ENCODE measurements around the gene HSPA1B. TPM values are rescaled to one million over a fixed set of nuclear protein-coding genes. Genes with fewer than 3 reads are reported as not detected.
A peak's percentile ranks its signal among the peaks of the same experiment; 100 is the strongest.

Gene HSPA1B
- total RNA-seq, 1 experiment from 2014 or later, result 214 TPM

DNA sequence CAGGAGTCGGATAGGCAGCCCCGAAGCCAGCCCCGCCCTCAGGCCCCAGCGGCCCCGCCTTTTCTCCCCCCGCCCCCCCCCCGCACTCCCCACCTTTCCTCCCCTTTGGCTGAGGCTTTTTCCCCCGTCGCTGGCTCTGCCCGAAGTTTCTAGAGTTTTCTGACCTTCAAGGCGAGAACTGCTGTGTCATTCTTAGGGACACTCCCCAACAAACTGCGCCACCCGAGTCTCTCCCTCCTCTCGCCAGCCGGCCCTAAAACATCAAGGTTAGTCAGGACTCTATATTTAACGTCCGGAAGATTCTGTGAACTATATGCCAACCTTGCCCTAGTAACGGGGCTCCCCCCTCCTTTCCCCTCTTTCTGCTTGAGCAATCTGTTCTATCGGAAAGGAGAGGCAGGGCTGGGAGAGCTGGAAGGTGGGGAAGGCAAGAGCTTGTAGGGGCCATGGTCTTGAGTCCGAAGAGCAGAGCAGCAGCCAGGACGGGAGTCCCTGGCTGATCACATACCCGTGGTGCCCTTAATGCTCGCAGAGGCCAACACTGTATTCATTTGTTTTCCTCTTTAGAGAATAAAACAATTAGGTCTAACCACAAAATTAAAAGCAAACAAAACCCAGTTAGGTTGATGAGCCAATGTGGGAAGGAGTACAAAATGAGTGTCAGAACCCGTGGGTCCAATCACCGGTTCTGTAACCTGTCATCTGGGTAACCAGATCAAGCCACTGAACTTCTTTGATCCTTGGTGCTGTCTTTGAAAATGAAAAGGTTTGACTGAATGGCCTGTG, 5.3 kb upstream of the HSPA1B start:
- H3K9me2 ChIP-seq (ENCODE audit: insufficient read depth), result no peaks in the 10 kb centered on the region
- H3K4me2 ChIP-seq (ENCODE audit: low read length), result peak overlapping the region; percentile 91
- RAD21 ChIA-PET (ENCODE audit: low non-redundant PET in 1 of 2, low total read pairs in 2 of 2, uncharacterized antibody in 2 of 2, unreplicated experiment in 2 of 2), result no interaction called here
- no peaks in the 10 kb centered on the region for H3K79me2 ChIP-seq (ENCODE audit: insufficient read depth, low read length)
- peak overlapping the region; percentile 94 for H3K27ac ChIP-seq (ENCODE audit: low read depth, low read length)
- H4K20me1 ChIP-seq (ENCODE audit: insufficient read depth), result no peaks in the 10 kb centered on the region
- DNase-seq (ENCODE audit: low read depth, low spot score) (no peak), ATAC-seq (peak; percentile 34)
- no peak overlapping the region for H2AFZ ChIP-seq (ENCODE audit: low read depth, low read length, poor library complexity, severe bottlenecking)
- TSS peak; percentile 94 for BruUV-seq (replicated peaks)
- H3K4me1 ChIP-seq (ENCODE audit: control insufficient read depth in 1 of 2, insufficient read depth in 2 of 2, low read length in 2 of 2), result peaks cover 63 to 73% of the 10 kb centered on the region in 2 experiments
- H3K27me3 ChIP-seq (ENCODE audit: insufficient read depth, low read length), result no peaks in the 10 kb centered on the region
- no peaks in the 10 kb centered on the region for H3K36me3 ChIP-seq (ENCODE audit: control insufficient read depth in 1 of 2, insufficient read depth in 2 of 2, low read length in 2 of 2)
- POLR2A ChIA-PET, result interaction anchor here (1.0 to 4.9 kb wide), 3 partner anchors 10 to 83 kb away, joined by 3 to 19 read pairs (median 4); partner anchors contain the start of genes LSM2 and MSH5
- CTCF ChIA-PET, result no interaction called here
- peak overlapping the region; percentile 58 to 65 for H3K4me3 ChIP-seq (replicated peaks in 1 of 2; ENCODE audit: low read depth in 1 of 2, low read length in 2 of 2)
- peak overlapping the region; percentile 74 for H3K9ac ChIP-seq (ENCODE audit: low read length)
- intact Hi-C loops (cut with micrococcal nuclease), result no loop called here
- H3K9me3 ChIP-seq (ENCODE audit: control insufficient read depth in 1 of 2, insufficient read depth in 1 of 2, low read depth in 1 of 2, low read length in 2 of 2), result no peaks in the 10 kb centered on the region
- no peak for TF ChIP-seq POLR2AphosphoS5 (IDR thresholded peaks at IDR 0.05; ENCODE audit: low read depth, low read length)
- no peak for TF ChIP-seq ELF1 (IDR thresholded peaks at IDR 0.05; ENCODE audit: borderline replicate concordance, low read depth)
- TF ChIP-seq ZFX (IDR thresholded peaks at IDR 0.05), result no peak
- TF ChIP-seq, protein P1, sequence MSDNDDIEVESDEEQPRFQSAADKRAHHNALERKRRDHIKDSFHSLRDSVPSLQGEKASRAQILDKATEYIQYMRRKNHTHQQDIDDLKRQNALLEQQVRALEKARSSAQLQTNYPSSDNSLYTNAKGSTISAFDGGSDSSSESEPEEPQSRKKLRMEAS (IDR thresholded peaks at IDR 0.05), result no peak
- no peak for TF ChIP-seq EGR1 (IDR thresholded peaks at IDR 0.05; ENCODE audit: low read depth)
- no peak for TF ChIP-seq SP1 (IDR thresholded peaks at IDR 0.05; ENCODE audit: low read depth)
- TF ChIP-seq, protein P2, sequence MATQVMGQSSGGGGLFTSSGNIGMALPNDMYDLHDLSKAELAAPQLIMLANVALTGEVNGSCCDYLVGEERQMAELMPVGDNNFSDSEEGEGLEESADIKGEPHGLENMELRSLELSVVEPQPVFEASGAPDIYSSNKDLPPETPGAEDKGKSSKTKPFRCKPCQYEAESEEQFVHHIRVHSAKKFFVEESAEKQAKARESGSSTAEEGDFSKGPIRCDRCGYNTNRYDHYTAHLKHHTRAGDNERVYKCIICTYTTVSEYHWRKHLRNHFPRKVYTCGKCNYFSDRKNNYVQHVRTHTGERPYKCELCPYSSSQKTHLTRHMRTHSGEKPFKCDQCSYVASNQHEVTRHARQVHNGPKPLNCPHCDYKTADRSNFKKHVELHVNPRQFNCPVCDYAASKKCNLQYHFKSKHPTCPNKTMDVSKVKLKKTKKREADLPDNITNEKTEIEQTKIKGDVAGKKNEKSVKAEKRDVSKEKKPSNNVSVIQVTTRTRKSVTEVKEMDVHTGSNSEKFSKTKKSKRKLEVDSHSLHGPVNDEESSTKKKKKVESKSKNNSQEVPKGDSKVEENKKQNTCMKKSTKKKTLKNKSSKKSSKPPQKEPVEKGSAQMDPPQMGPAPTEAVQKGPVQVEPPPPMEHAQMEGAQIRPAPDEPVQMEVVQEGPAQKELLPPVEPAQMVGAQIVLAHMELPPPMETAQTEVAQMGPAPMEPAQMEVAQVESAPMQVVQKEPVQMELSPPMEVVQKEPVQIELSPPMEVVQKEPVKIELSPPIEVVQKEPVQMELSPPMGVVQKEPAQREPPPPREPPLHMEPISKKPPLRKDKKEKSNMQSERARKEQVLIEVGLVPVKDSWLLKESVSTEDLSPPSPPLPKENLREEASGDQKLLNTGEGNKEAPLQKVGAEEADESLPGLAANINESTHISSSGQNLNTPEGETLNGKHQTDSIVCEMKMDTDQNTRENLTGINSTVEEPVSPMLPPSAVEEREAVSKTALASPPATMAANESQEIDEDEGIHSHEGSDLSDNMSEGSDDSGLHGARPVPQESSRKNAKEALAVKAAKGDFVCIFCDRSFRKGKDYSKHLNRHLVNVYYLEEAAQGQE (IDR thresholded peaks at IDR 0.05; ENCODE audit: low read depth), result no peak
- TF ChIP-seq FOSL1 (IDR thresholded peaks at IDR 0.05; ENCODE audit: low read depth), result no peak
- TF ChIP-seq ATF3 (IDR thresholded peaks at IDR 0.05), result no peak
- TF ChIP-seq RAD21 (IDR thresholded peaks at IDR 0.05; ENCODE audit: low read depth), result no peak
- TF ChIP-seq YY1 (IDR thresholded peaks at IDR 0.05; ENCODE audit: extremely low read depth, insufficient replicate concordance, low read depth, low read length), result no peak
- no peak for TF ChIP-seq ZBTB33 (IDR thresholded peaks at IDR 0.05; ENCODE audit: extremely low read depth, insufficient replicate concordance, low read length)
- no peak for TF ChIP-seq JUND (IDR thresholded peaks at IDR 0.05)
- TF ChIP-seq SIN3A (IDR thresholded peaks at IDR 0.05; ENCODE audit: low read depth), result no peak
- no peak for TF ChIP-seq EZH2phosphoT487 (IDR thresholded peaks at IDR 0.05; ENCODE audit: borderline replicate concordance)
- no peak for TF ChIP-seq ZNF274 (IDR thresholded peaks at IDR 0.05; ENCODE audit: low read depth, low read length)
